GM18507 (cell line): ENCODE data around the gene MCU.
"Not testable (repeated sequence)": the region's sequence is repeated elsewhere in the genome, so short reads cannot be mapped to it uniquely, and the experiment has no call there.

ENCODE experiments used
- DNase-seq: peaks from one replicate; pipeline ENCODE4 v3.0.0; 2011; ENCODE audit warnings: low read depth; ENCODE audit not compliant: insufficient read length; ENCODE audit errors: extremely low spot score
- FAIRE-seq: peaks from 2 replicates; lab custom pipeline; 2011; peaks lifted over from hg19 to GRCh38; lab: Jason Lieb, UNC

Gene MCU, protein sequence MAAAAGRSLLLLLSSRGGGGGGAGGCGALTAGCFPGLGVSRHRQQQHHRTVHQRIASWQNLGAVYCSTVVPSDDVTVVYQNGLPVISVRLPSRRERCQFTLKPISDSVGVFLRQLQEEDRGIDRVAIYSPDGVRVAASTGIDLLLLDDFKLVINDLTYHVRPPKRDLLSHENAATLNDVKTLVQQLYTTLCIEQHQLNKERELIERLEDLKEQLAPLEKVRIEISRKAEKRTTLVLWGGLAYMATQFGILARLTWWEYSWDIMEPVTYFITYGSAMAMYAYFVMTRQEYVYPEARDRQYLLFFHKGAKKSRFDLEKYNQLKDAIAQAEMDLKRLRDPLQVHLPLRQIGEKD

DNA sequence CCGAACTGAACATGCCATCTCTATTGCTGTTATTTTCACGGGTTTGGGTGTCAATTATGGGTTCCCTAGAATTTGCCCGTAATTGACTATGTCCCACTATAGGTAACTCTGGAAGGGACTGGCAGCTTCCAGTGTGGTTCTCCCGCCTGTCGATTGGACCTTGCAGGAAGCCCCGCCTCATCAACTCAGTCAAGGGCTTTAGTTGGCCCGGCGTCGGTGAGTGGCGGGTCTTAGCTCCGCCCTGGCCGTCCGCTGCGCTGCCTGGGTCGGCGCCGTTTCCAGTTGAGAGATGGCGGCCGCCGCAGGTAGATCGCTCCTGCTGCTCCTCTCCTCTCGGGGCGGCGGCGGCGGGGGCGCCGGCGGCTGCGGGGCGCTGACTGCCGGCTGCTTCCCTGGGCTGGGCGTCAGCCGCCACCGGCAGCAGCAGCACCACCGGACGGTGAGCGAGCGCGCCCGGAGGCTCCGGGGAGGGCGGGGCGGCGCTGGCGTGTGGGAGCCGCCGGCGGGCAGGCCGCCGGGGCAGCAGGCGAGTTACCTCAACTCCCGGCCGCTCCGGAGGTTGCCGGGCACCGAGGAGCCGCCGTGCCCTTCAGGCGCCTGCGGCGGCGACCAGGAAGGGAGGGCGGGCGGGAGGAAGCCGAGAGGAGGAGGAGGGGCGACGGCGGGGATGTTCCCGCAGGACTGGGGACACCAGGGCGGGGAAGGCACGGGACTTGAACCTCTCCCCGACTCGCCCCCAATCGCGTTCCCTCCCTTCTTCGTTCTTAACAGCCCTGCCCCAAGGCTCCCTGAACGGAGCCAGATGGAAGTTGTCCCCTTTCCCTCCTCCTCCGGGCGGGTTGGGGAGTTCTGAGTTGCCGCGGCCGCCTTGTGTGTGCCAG is at the start of gene MCU:
TSS of gene MCU (plus strand) at position 281 of the 881 bp plus-strand sequence. CDS start at position 290, 9 bp downstream.
- FAIRE-seq (peak; percentile 97), DNase-seq (peak; percentile 83)

- FAIRE-seq (no peak), DNase-seq (no peak)
Measured at GRCh38 chr10:72642318-72642717, 49.6 kb upstream of the MCU start.

DNA sequence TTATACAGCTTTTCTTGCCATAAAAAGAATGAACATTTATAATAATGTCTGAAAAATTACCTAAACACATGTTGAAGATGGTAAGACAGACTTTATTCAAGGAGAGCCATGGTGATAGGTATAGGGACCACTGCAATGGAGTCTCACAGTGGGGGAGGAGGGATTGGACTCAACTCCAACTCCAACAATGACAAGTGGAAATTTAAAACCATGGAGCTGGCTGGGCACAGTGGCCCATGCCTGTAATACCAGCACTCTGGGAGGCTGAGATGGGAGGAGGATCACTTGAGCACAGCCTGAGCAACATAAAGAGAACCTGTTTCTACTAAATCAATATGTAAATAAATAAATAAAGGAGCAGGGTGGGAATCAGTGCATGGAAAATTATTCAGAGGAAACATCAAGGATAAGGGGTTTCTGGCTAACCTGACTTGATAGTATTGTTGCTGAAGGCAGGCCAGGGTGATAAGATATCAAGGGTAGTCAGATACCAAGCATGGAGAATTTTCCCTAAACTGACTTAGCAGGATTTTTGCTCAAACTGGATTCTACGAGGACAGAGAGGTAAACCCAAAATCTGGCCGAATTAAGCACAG is 46.6 kb upstream of the MCU start:
- no peak for DNase-seq
- FAIRE-seq, result no peak

- FAIRE-seq, DNase-seq: not testable (repeated sequence)
Measured at GRCh38 chr10:72646971-72647370, 45.0 kb upstream of the MCU start.

GRCh38 chr10:72648301-72648700 is 43.6 kb upstream of the MCU start:
- no peak for DNase-seq
- no peak for FAIRE-seq

GRCh38 chr10:72649291-72649690 is 42.7 kb upstream of the MCU start:
- FAIRE-seq, result no peak
- DNase-seq, result no peak

DNA sequence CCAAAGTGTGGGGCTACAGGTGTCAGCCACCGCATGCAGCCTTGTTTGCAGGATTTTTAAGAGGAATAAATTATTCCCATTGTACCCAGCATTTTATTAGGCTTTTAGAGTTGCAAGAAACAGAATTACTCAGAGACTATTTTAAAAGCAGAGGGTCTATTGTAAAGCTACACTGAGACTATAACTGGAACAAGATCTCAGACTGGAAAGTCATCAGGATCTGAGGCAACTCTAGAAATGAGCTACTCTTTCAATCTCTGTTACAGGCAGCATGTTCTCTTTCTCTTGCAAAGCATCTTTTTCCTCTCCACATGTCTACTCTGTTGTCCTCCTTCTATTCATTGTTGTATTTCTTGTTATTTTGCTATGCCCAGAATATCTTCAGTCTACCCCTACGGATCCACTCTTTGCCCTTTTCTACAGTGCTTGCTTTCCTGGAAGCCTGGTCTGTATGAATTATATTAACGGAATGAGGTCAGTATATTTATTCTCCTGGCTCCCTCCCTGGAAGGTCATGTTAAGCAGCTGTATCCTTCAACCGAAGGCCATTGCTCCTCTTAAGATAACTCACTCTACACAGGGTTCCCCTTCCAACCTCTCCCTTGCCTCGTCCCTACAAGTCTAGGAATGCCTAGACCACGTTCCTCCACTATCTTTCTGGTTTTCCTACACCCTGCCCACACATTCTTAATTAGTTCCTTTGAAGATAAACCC is 38.4 kb upstream of the MCU start:
- no peak for DNase-seq
- FAIRE-seq, result no peak

GRCh38 chr10:72654720-72655119 is 37.2 kb upstream of the MCU start:
- FAIRE-seq (no peak), DNase-seq (no peak)

GRCh38 chr10:72658696-72659400 is 33.1 kb upstream of the MCU start:
- FAIRE-seq (no peak), DNase-seq (no peak)

- FAIRE-seq (no peak), DNase-seq (no peak)
Measured at GRCh38 chr10:72659694-72660093, 32.2 kb upstream of the MCU start.

GRCh38 chr10:72660220-72660619 is 31.7 kb upstream of the MCU start:
- no peak for FAIRE-seq
- DNase-seq, result no peak

DNA sequence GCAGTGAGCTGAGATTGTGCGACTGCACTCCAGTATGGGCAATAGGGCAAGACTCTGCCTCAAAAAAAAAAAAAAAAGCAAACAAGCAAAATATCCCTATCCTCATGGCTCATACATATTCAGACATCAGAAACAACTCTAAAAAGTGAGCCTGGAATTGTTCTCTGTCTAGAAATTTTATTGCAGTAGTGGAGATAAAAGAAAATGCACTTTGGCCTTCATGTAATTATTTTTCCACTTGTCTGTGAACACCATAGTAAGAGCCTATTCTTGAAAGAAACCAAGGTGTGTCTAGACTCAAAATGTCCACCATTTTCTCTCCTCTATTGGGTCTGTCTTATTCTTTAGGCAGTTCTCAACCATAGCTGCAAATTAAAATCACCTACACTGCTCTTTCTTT is 30.5 kb upstream of the MCU start:
- FAIRE-seq (no peak), DNase-seq (no peak)

DNA sequence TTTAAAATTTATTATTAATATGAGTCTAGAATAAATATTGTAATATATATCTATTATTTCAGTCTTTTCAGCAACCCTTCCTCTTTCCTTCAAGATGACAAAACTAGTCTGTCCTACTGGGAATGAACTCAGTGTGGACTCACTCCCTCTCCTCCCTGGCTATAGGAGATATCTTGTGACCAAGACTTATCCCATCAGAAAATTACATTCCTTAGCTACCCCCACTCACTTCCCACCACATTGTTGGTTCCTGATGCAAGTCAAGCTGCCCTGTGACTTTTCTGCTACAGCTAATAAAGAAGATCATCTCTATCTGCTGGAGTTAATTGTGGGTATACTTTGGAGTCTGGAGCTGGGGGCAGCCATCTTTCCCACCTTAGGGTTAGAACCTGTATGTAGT is 28.0 kb upstream of the MCU start:
- DNase-seq (no peak), FAIRE-seq (no peak)

DNA sequence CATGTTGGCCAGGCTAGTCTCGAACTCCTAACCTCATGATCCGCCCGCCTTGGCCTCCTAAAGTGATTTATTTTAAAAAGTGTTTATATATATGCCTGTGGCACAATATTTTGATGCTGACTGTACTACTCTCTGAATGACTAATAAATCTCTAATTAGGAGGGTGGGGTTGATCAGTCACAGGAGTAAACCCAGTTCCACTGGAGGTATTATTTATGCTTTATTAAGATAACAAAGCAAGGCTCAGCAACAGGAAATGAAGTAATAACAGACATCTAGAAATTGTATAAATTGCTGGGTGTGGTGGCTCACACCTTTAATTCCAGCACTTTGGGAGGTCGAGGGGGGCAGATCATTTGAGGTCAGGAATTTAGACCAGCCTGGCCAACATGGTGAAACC is 26.0 kb upstream of the MCU start:
- no peak for FAIRE-seq

DNA sequence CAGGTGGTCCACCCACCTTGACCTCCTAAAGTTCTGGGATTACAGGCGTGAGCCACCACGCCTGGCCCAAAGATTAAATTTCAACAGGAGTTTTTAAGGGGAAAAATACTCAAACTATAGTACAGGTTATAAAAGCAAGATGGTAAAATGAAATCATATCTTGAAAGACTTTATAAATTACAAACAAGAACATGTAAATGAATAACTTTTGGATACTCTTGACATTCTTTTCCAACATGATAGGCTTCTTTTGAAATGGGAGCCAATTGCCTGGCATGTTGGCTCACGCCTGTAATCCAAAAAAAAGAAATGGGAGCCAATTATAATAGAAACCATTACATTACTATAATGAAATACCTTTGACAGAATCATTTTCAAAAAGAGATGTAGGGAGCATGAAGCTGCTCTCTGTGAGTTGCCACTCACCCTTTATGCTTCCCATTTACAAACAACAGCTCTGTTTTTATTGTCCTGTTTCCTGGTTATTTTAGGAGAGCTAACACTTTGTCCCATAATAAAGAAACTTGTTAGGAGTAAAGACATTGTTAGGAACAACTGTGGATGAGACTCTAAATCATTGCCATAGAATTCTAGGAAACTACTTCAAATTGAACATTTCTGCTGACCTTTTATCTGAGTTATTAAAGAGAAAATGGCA is 24.6 kb upstream of the MCU start:
- DNase-seq (no peak), FAIRE-seq (no peak)

More for the DNA sequence above, 26.0 kb upstream of the MCU start:
- DNase-seq, result no peak

DNA sequence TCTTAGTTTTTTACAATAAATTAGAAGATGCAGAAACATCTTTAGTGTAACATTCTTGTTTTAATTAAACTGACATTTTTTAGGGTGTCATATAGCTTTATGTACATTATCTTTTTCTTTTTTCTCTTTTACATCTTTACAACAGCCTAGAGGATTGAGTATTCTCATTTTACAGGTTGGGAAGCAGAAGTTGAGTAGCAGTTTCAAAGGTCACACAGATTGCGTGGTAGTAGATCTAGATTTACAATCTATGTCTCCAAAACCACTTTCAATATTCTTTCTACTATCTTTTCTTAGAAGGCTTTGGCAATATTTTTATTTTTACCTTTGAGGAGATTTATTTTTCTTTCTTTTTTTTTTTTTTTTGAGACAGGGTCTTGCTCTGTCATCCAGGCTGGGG is 18.7 kb upstream of the MCU start:
- no peak for FAIRE-seq
- DNase-seq, result no peak

GRCh38 chr10:72674174-72674573 is 17.8 kb upstream of the MCU start:
- not testable (repeated sequence) for DNase-seq, FAIRE-seq

DNA sequence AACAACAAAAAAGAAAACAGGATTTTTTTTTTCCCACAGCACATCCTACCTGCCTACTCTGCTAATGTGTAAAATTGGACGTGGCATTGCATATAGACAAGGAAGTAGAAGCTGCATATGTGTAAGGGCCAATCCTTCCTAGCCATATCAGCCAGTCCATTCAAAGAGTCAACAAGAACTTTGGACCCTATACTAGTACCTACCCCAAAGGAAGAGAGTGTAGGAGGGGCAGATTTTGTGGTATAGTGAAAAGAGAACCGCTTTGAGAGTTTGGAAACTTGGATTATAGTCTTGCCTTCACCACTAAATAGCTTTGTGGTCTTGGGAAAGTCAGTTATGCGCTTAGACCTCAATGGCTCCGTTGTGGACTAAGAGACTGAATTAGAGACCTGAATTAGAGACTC is 12.1 kb upstream of the MCU start:
- DNase-seq (no peak), FAIRE-seq (no peak)

DNA sequence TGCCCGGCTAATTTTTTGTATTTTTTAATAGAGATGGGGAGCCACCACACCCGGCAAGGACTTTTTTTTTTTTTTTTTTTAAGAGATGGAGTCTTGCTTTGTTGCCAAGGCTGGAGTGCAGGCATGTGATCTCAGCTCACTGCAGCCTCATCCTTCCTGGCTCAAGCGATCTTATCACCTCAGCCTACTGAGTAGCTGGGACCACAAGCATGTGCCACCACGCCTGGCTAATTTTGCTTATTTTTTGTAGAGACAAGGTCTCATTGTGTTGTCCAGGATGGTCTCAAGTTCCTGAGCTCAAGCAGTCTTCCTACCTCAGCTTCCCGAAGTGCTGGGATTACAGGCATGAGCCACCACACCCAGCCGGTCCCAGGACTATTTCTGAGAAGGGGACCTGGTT is 9.3 kb upstream of the MCU start:
- DNase-seq, result no peak
- no peak for FAIRE-seq
